ENCODE results near the gene MFAP5.
"Not testable (repeated sequence)": the region's sequence is repeated elsewhere in the genome, so short reads cannot be mapped to it uniquely, and the experiment has no call there.

MFAP5 gene

GRCh38 chr12:8629486-8630033, 33.1 kb downstream of the MFAP5 start:
- no peak for DNase-seq (ENCODE audit: low read depth in 3 of 3)

DNA sequence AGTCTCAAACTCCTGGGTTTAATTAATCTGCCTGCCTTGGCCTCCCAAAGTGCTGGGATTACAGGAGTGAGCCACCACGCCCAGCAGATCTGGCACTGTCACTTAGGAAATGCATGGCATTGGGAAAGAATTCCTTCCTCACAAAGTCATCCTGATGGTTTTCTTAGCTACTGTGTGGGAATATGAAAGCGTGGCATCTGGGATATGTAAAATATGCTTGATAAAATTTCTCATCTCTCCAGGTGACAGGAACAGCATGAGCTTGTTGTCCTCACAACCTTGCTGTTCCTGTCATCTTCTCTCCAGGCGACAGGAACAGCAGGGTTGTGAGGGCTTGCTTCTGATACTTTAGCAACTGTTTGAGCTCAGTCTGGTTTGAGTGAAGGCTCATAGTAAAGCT, 33.9 kb downstream of the MFAP5 start:
- no peak for DNase-seq (ENCODE audit: low read depth in 3 of 3)

DNA sequence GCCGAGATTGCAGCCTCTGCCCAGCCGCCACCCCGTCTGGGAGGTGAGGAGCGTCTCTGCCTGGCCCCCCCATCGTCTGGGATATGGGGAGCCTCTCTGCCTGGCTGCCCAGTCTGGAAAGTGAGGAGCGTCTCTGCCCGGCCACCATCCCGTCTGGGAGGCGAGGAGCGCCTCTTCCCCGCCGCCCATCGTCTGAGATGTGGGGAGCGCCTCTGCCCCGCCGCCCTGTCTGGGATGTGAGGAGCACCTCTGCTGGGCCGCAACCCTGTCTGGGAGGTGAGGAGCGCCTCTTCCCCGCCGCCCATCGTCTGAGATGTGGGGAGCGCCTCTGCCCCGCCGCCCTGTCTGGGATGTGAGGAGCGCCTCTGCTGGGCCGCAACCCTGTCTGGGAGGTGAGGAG, 37.9 kb downstream of the MFAP5 start:
- not testable (repeated sequence) for DNase-seq (ENCODE audit: low read depth in 3 of 3)

GRCh38 chr12:8622646-8623045, 40.0 kb downstream of the MFAP5 start:
- DNase-seq (ENCODE audit: low read depth in 3 of 3) = no peak

GRCh38 chr12:8615206-8615605, 47.4 kb downstream of the MFAP5 start:
- no peak for DNase-seq (ENCODE audit: low read depth in 3 of 3)

- DNase-seq (ENCODE audit: low read depth in 3 of 3) = not testable (repeated sequence)
These were observed 48.7 kb downstream of the MFAP5 start for GRCh38 chr12:8613881-8614280.

GRCh38 chr12:8612629-8613028, 50.0 kb downstream of the MFAP5 start, which contains the start of gene AICDA:
AICDA (minus strand) TSS chr12:8612859; CDS start chr12:8612767, 92 bp downstream.
- DNase-seq (ENCODE audit: low read depth in 3 of 3) = no peak

GRCh38 chr12:8609061-8609570, 53.5 kb downstream of the MFAP5 start:
- no peak for DNase-seq (ENCODE audit: low read depth in 3 of 3)

GRCh38 chr12:8606890-8607289, 55.7 kb downstream of the MFAP5 start:
- DNase-seq (ENCODE audit: low read depth in 3 of 3) = no peak

- DNase-seq (ENCODE audit: low read depth in 3 of 3) = no peak
These were observed 57.6 kb downstream of the MFAP5 start for GRCh38 chr12:8605057-8605456.

GRCh38 chr12:8603856-8604255, 58.8 kb downstream of the MFAP5 start:
- DNase-seq (ENCODE audit: low read depth in 3 of 3) = no peak

DNA sequence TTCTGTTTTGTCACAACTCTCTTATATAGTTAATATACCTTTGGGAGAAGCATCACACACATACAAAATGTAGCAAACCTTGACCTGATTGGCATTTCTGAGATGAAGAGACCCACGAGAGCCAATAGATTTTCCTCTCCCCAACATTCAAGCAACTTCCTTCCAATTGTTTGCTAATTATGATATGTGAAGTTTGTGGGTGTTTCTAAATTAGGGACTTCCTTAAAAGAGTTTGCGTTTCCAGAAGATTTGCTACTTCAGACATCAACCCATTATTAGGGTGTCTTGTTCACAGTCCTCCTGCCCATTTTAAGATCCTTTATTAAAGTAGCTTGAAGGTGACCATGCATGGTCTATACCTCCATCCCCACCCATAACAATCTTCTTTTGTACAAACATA, 59.3 kb downstream of the MFAP5 start:
- no peak for DNase-seq (ENCODE audit: low read depth in 3 of 3)

DNA sequence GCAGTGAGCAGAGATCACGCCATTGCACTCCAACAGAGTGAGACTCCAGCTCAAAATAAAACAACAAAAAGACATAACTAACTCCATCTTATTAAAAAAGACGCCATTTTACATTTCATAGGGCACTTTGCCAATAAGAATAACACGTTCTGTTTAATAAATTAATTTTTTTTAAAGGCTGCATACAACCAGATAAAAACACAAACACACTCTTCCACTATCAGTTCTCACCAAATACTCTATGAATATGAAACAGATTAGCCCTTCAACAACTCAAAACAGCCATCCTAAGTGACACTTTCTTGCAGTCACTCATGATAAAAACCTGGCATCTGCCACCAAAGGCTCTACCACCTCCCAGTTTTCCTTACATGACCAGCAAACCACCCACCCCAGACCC, 66.1 kb downstream of the MFAP5 start:
- DNase-seq (ENCODE audit: low read depth in 3 of 3) = no peak
